Upper lobe of right lung (tissue), 1 donor: Measurements from ENCODE around the gene LRRC1. TPM values are rescaled to one million over a fixed set of nuclear protein-coding genes. Genes with fewer than 3 reads are reported as not detected.

Experiments used
- ATAC-seq: fragments of 200-7000 bp; cut with Tn5 transposase; one replicate; pipeline ENCODE4 v1.9.1; 2020; ENCODE audit warnings: mild to moderate bottlenecking, moderate library complexity
- DNase-seq: peaks from one replicate; pipeline ENCODE4 v3.0.0-alpha.2; 2020
- H3K27ac ChIP-seq: fragments of 200-600 bp; one replicate; pipeline ENCODE4 v1.8.0; 2022
- H3K27me3 ChIP-seq: fragments of 200-600 bp; one replicate; pipeline ENCODE4 v1.8.0; 2022; ENCODE audit warnings: mild to moderate bottlenecking
- H3K36me3 ChIP-seq: fragments of 200-600 bp; one replicate; pipeline ENCODE4 v1.8.0; 2022
- H3K4me1 ChIP-seq: fragments of 200-600 bp; one replicate; pipeline ENCODE4 v1.8.0; 2022
- H3K4me3 ChIP-seq: fragments of 200-600 bp; one replicate; pipeline ENCODE4 v1.8.0; 2022; ENCODE audit warnings: mild to moderate bottlenecking
- H3K9me3 ChIP-seq: fragments of 200-600 bp; one replicate; pipeline ENCODE4 v1.8.0; 2022
- intact Hi-C: fragments of 100-400 bp; cut with DNase I; formaldehyde crosslinking; loops from one replicate; pipeline ENCODE4 v1.11.0; 2022
- total RNA-seq: library from RNA; stranded (reverse); fragmentation: NEBNext Ultra II Directional; extraction: Animal tissue kit (Norgen Biotek cat#: 25700); gene quantifications from one replicate; pipeline ENCODE4 v1.2.1, GENCODE V29; 2021
- TF ChIP-seq, protein P1 (sequence below): fragments of 200-600 bp; IDR thresholded peaks from one replicate; pipeline ENCODE4 v1.8.0; 2022; ENCODE audit warnings: antibody characterized with exemption
- donor health status: DM: no; HTN: yes; CAD: no; lungs with severe emphysema.

LRRC1 gene
- total RNA-seq, 1 donor from 2014 or later, result 22.3 TPM

GRCh38 chr6:53857318-53858094 is 62.7 kb downstream of the LRRC1 start:
- no peak overlapping the region for H3K4me3 ChIP-seq
- intact Hi-C loops, result no loop called here

DNA sequence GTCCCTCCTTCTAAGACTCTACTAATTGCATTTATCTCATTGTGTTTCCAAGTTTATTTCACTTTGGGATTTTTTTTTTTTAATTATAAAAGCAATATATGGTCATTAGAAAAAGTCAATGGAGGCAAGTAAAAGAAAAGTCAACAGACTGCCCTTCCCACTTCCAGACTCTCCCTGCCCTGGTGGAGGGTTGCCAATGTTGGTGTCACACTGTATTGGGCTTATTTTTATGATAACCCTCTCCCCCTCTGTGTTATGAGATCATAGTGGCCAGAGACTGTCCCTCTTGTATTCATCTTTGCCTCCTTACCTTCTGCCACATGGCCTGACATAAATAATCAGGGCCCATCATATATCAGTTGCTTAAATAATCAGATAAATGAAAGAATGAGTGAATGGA is 63.4 kb downstream of the LRRC1 start:
- Histone ChIP-seq H3K36me3 (no peaks in the 10 kb centered on the region), H3K27ac (no peak overlapping the region), H3K4me3 (no peak overlapping the region), H3K27me3 (no peaks in the 10 kb centered on the region), H3K9me3 (no peaks in the 10 kb centered on the region), H3K4me1 (no peaks in the 10 kb centered on the region)
- intact Hi-C loops, result no loop called here
- ATAC-seq (no peak), DNase-seq (no peak)
- TF ChIP-seq, protein P1, sequence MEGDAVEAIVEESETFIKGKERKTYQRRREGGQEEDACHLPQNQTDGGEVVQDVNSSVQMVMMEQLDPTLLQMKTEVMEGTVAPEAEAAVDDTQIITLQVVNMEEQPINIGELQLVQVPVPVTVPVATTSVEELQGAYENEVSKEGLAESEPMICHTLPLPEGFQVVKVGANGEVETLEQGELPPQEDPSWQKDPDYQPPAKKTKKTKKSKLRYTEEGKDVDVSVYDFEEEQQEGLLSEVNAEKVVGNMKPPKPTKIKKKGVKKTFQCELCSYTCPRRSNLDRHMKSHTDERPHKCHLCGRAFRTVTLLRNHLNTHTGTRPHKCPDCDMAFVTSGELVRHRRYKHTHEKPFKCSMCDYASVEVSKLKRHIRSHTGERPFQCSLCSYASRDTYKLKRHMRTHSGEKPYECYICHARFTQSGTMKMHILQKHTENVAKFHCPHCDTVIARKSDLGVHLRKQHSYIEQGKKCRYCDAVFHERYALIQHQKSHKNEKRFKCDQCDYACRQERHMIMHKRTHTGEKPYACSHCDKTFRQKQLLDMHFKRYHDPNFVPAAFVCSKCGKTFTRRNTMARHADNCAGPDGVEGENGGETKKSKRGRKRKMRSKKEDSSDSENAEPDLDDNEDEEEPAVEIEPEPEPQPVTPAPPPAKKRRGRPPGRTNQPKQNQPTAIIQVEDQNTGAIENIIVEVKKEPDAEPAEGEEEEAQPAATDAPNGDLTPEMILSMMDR, result no peak

More at GRCh38 chr6:53857318-53858094, 62.7 kb downstream of the LRRC1 start:
- Histone ChIP-seq H3K27me3 (no peaks in the 10 kb centered on the region), H3K27ac (no peak overlapping the region), H3K36me3 (no peaks in the 10 kb centered on the region), H3K9me3 (peaks cover 4% of the 10 kb centered on the region), H3K4me1 (no peaks in the 10 kb centered on the region)
- DNase-seq, result no peak
- no peak for ATAC-seq
- TF ChIP-seq, protein P1, result no peak

- no peaks in the 10 kb centered on the region for H3K4me1 ChIP-seq
- intact Hi-C loops, result no loop called here
- H3K9me3 ChIP-seq, result no peaks in the 10 kb centered on the region
- DNase-seq (no peak), ATAC-seq (no peak)
- no peak overlapping the region for H3K27ac ChIP-seq
- H3K27me3 ChIP-seq, result no peaks in the 10 kb centered on the region
- TF ChIP-seq, protein P1, result no peak
- no peak overlapping the region for H3K4me3 ChIP-seq
- H3K36me3 ChIP-seq, result no peaks in the 10 kb centered on the region
Observed at GRCh38 chr6:53858913-53859312, 64.1 kb downstream of the LRRC1 start.

- Histone ChIP-seq H3K9me3 (no peaks in the 10 kb centered on the region), H3K27ac (no peak overlapping the region), H3K4me3 (no peak overlapping the region), H3K27me3 (no peaks in the 10 kb centered on the region), H3K4me1 (no peaks in the 10 kb centered on the region), H3K36me3 (no peaks in the 10 kb centered on the region)
- intact Hi-C loops, result no loop called here
- DNase-seq (no peak), ATAC-seq (no peak)
- TF ChIP-seq, protein P1, result no peak
Observed at GRCh38 chr6:53860511-53860910, 65.7 kb downstream of the LRRC1 start.

- H3K36me3 ChIP-seq, result no peaks in the 10 kb centered on the region
- no peak overlapping the region for H3K4me3 ChIP-seq
- DNase-seq (no peak), ATAC-seq (no peak)
- H3K9me3 ChIP-seq, result no peaks in the 10 kb centered on the region
- TF ChIP-seq, protein P1, result no peak
- H3K27ac ChIP-seq, result no peak overlapping the region
- intact Hi-C loops, result no loop called here
- no peaks in the 10 kb centered on the region for H3K4me1 ChIP-seq
- H3K27me3 ChIP-seq, result no peaks in the 10 kb centered on the region
Observed at GRCh38 chr6:53861518-53861917, 66.7 kb downstream of the LRRC1 start.
